Measurements from ENCODE around the gene CD300LF.

CD300LF gene

DNA sequence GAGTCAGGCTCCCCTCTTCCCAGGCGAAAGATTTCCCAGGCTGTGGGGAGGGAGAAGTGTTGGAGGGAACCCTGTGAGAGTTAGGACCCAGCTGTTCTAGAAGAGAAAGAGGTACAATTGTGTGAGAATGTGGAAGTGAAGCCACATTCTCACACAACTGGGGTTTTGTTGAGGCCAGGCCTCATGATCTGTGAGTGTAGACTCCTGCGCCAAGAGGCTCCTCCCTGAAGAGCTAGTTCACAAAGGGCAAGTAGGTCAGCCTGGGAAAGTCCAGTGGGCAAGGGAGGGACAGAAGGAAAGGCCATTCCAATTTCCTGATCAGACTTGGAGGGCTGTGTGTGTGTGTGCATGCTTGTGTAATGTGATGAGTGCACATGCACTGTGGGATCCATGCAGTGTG lies 15.2 kb downstream of the CD300LF start:
- TF ChIP-seq, protein P1, sequence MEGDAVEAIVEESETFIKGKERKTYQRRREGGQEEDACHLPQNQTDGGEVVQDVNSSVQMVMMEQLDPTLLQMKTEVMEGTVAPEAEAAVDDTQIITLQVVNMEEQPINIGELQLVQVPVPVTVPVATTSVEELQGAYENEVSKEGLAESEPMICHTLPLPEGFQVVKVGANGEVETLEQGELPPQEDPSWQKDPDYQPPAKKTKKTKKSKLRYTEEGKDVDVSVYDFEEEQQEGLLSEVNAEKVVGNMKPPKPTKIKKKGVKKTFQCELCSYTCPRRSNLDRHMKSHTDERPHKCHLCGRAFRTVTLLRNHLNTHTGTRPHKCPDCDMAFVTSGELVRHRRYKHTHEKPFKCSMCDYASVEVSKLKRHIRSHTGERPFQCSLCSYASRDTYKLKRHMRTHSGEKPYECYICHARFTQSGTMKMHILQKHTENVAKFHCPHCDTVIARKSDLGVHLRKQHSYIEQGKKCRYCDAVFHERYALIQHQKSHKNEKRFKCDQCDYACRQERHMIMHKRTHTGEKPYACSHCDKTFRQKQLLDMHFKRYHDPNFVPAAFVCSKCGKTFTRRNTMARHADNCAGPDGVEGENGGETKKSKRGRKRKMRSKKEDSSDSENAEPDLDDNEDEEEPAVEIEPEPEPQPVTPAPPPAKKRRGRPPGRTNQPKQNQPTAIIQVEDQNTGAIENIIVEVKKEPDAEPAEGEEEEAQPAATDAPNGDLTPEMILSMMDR (IDR thresholded peaks at IDR 0.05), result no peak

DNA sequence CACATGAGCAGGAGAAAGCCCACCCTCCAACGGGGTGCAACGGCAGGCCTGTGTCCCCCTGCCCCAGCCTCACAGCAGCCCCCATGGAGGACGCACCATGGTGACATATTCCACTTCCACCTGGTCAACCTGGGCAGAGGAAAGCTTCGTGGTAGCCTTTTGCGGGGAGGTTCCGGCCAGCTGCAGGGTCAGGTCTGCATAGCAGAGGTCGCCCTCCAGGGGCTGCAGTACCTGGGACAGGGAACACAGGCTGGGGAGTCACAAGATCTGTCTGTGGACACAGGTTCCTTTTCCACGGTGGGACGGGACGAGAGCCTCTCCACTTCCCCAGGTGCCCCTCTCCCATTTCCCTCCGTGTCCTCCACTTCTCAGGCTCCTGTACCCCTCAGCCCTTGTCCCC lies 17.1 kb downstream of the CD300LF start:
- TF ChIP-seq, protein P1 (IDR thresholded peaks at IDR 0.05), result no peak

DNA sequence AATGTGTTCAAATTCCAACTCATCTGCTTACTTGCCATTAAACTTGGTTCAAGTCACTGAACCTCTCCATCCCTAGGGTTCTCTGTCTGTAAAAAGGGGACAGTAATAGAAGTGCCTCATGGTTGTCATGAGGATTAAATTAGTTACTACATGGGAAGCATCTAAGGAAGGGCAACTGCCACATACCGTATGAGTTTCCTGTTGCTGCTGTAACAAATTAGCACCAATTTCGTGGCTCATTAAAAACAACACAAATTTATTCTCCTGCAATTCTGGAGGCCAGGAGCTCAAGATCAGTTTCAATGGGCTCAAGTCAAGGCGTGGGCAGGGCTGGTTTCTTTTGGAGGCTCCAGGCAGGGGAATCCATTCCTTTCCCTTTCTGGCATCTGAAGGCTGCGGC lies 18.6 kb downstream of the CD300LF start:
- TF ChIP-seq, protein P1 (IDR thresholded peaks at IDR 0.05), result no peak

DNA sequence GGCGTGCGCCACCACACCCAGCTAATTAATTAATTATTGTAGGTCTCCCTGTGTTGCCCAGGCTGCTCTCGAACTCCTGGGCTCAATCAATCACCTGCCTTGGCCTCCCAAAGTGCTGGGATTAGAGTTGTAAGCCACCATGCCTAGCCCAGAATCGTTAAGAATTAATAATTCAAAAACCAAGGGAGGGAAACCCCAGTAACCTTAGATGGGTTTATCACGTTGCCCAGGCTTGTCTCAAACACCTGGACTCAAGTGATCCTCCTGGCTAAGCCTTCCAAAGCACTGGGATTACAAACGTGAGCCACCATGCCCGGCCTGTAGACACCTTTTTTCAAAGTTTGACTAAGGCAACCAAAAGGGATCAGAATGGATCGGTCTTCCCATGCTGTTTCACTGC lies 21.6 kb downstream of the CD300LF start:
- TF ChIP-seq, protein P1 (IDR thresholded peaks at IDR 0.05), result no peak

DNA sequence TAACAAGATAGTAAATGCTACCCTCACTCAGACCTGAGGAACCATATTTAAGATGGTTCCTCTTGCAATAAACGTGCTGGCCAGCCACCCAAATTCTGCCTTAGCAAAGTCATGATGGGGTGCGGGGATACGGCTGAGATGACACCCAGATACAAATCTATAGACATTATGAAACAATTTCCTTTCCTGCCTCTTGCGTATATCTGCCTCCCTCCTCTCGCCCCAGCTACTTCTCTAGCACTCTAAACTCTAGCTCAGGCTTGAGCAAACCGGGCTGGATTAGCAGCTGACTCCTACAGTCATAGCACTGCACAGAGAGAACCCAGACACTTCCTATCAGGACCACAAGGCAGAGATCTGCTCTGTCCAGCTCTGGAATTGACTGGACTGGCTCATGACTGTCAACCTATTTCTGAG lies 22.3 kb downstream of the CD300LF start:
- TF ChIP-seq, protein P1 (IDR thresholded peaks at IDR 0.05), result no peak

DNA sequence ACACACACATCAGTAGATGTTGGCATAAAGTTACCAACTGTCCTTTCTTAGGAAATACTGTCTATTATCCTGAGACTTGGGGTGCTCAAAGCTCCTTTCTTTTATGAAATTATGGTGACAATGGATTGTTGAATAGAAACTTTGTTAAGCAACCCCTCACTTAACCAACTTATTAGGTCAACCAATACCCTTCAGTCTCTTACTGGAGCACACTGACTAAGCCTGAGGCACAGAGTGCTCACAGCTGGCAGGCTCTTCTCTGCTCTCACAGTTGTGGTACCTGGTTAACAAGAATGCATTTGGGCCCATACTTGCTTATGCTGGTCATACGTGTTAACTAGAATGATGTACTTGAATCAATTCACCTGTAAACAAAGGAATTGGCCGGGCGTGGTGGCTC lies 24.8 kb downstream of the CD300LF start:
- TF ChIP-seq, protein P1 (IDR thresholded peaks at IDR 0.05), result no peak

DNA sequence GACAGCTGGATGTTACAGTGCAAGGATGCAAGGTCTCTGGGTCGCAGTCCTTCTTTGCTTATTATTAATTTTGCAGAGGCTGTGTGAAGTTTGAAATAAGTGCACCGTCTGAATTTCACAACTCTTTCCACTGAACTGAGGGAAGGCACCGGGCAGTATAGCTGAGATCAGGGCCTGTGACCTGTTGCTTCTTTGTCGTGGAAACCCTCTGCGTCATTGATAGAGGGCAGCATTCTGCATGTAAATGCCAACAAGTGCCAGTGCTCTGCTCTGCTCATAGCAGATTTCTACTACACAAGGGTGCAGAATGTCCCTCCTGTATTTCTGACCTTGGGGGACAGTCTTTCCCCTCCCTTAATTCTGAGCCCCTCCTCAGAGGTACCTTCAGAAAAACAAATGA lies 26.0 kb downstream of the CD300LF start:
- TF ChIP-seq, protein P1 (IDR thresholded peaks at IDR 0.05), result no peak

DNA sequence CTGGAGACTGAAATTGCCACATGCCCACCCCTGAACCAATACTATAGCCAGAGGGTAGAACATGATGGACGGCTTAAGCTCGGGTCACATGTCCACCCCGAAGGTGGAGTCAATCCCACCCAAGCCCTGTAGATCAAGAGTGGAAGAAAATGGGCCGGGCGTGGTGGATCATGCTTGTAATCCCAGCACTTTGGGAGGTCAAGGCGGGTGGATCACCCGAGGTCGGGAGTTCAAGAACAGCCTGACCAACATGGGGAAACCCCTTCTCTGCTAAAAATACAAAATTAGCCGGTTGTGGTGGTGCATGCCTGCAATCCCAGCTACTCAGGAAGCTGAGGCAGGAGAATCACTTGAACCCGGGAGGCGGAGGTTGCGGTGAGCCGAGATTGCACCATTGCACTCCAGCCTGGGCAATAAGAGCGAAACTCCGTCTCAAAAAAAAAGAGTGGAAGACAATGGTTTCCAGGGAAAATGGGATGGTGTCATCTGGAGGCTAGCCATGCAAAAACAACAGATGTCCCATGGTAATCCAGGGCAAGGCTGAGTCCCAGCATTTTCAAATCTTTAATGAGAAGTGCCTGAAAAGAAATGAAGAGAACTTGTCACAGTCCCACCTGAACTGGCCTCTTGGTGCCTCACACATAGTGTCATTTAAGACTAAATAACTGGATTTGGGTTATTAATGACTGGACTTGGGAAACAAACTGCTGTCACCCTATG lies 30.1 kb downstream of the CD300LF start:
- TF ChIP-seq, protein P1 (IDR thresholded peaks at IDR 0.05), result no peak
